Measurements from ENCODE around the gene SYT1. TPM values are rescaled to one million over a fixed set of nuclear protein-coding genes. Genes with fewer than 3 reads are reported as not detected.

SYT1 gene
- total and polyA plus RNA-seq, 2 donors (not counting 1 experiment from before 2014, with no cell fraction given), result 0.90 to 2.1 TPM

GRCh38 chr12:78959556-78959955 is 95.0 kb downstream of the SYT1 start:
- H3K9ac ChIP-seq (ENCODE audit: insufficient read depth, low read length), result no peak overlapping the region
- no peak overlapping the region for H3K4me2 ChIP-seq (ENCODE audit: extremely low read depth, insufficient read depth, low read length)
- H3K4me1 ChIP-seq (ENCODE audit: control insufficient read depth, extremely low read depth, insufficient read depth, low read length), result no peaks in the 10 kb centered on the region
- no peak overlapping the region for H3K4me3 ChIP-seq (replicated peaks in 1 of 4; ENCODE audit: control extremely low read depth in 1 of 4, insufficient read depth in 1 of 4, low read depth in 3 of 4, low read length in 4 of 4)
- TF ChIP-seq EZH2 (IDR thresholded peaks at IDR 0.05; ENCODE audit: low read length, missing control alignments) (no peak), CTCF (conservative IDR thresholded peaks at IDR 0.05 in 1 of 2, IDR thresholded peaks at IDR 0.05 in 1 of 2; ENCODE audit: low read depth in 1 of 2, low read length in 2 of 2) (no peak)
- DNase-seq (ENCODE audit: low read depth in 2 of 2), result no peak
- H2AFZ ChIP-seq (ENCODE audit: low read length), result no peak overlapping the region
- H3K27ac ChIP-seq (ENCODE audit: insufficient read depth, low read length), result no peak overlapping the region
- H3K9me3 ChIP-seq (ENCODE audit: control insufficient read depth, insufficient read depth, low read depth, low read length), result no peaks in the 10 kb centered on the region
- no peaks in the 10 kb centered on the region for H3K36me3 ChIP-seq (ENCODE audit: control insufficient read depth, insufficient read depth, low read length)
- H3K27me3 ChIP-seq (ENCODE audit: control insufficient read depth, insufficient read depth, low read length), result no peaks in the 10 kb centered on the region
- H3K79me2 ChIP-seq (ENCODE audit: control insufficient read depth, insufficient read depth, low read length), result no peaks in the 10 kb centered on the region
- H4K20me1 ChIP-seq (ENCODE audit: control insufficient read depth, extremely low read depth, insufficient read depth, low read length), result no peaks in the 10 kb centered on the region

GRCh38 chr12:78961171-78961570 is 96.6 kb downstream of the SYT1 start:
- no peaks in the 10 kb centered on the region for H3K4me1 ChIP-seq (ENCODE audit: control insufficient read depth, extremely low read depth, insufficient read depth, low read length)
- no peak overlapping the region for H3K27ac ChIP-seq (ENCODE audit: insufficient read depth, low read length)
- H2AFZ ChIP-seq (ENCODE audit: low read length), result no peak overlapping the region
- H4K20me1 ChIP-seq (ENCODE audit: control insufficient read depth, extremely low read depth, insufficient read depth, low read length), result no peaks in the 10 kb centered on the region
- no peak overlapping the region for H3K4me3 ChIP-seq (replicated peaks in 1 of 4; ENCODE audit: control extremely low read depth in 1 of 4, insufficient read depth in 1 of 4, low read depth in 3 of 4, low read length in 4 of 4)
- no peak for DNase-seq (ENCODE audit: low read depth in 2 of 2)
- no peaks in the 10 kb centered on the region for H3K36me3 ChIP-seq (ENCODE audit: control insufficient read depth, insufficient read depth, low read length)
- H3K4me2 ChIP-seq (ENCODE audit: extremely low read depth, insufficient read depth, low read length), result no peak overlapping the region
- no peaks in the 10 kb centered on the region for H3K79me2 ChIP-seq (ENCODE audit: control insufficient read depth, insufficient read depth, low read length)
- H3K27me3 ChIP-seq (ENCODE audit: control insufficient read depth, insufficient read depth, low read length), result no peaks in the 10 kb centered on the region
- H3K9ac ChIP-seq (ENCODE audit: insufficient read depth, low read length), result no peak overlapping the region
- TF ChIP-seq EZH2 (IDR thresholded peaks at IDR 0.05; ENCODE audit: low read length, missing control alignments), result no peak
- TF ChIP-seq CTCF (conservative IDR thresholded peaks at IDR 0.05 in 1 of 2, IDR thresholded peaks at IDR 0.05 in 1 of 2; ENCODE audit: low read depth in 1 of 2, low read length in 2 of 2), result no peak
- no peaks in the 10 kb centered on the region for H3K9me3 ChIP-seq (ENCODE audit: control insufficient read depth, insufficient read depth, low read depth, low read length)

GRCh38 chr12:78963439-78964227 is 99.1 kb downstream of the SYT1 start:
- Histone ChIP-seq H3K36me3 (ENCODE audit: control insufficient read depth, insufficient read depth, low read length) (no peaks in the 10 kb centered on the region), H3K4me3 (replicated peaks in 1 of 4; ENCODE audit: control extremely low read depth in 1 of 4, insufficient read depth in 1 of 4, low read depth in 3 of 4, low read length in 4 of 4) (no peak overlapping the region), H3K27me3 (ENCODE audit: control insufficient read depth, insufficient read depth, low read length) (no peaks in the 10 kb centered on the region), H3K9me3 (ENCODE audit: control insufficient read depth, insufficient read depth, low read depth, low read length) (no peaks in the 10 kb centered on the region), H4K20me1 (ENCODE audit: control insufficient read depth, extremely low read depth, insufficient read depth, low read length) (no peaks in the 10 kb centered on the region), H2AFZ (ENCODE audit: low read length) (no peak overlapping the region), H3K4me1 (ENCODE audit: control insufficient read depth, extremely low read depth, insufficient read depth, low read length) (no peaks in the 10 kb centered on the region), H3K9ac (ENCODE audit: insufficient read depth, low read length) (no peak overlapping the region), H3K27ac (ENCODE audit: insufficient read depth, low read length) (no peak overlapping the region), H3K79me2 (ENCODE audit: control insufficient read depth, insufficient read depth, low read length) (no peaks in the 10 kb centered on the region), H3K4me2 (ENCODE audit: extremely low read depth, insufficient read depth, low read length) (peak overlapping the region; percentile 26)
- TF ChIP-seq EZH2 (IDR thresholded peaks at IDR 0.05; ENCODE audit: low read length, missing control alignments), result no peak
- TF ChIP-seq CTCF (conservative IDR thresholded peaks at IDR 0.05 in 1 of 2, IDR thresholded peaks at IDR 0.05 in 1 of 2; ENCODE audit: low read depth in 1 of 2, low read length in 2 of 2), result no peak
- DNase-seq (ENCODE audit: low read depth in 2 of 2), result peak; percentile 38 to 75
